Urinary bladder (tissue), 4 donors: Measurements from ENCODE around the gene ABCA12. TPM values are rescaled to one million over a fixed set of nuclear protein-coding genes. Genes with fewer than 3 reads are reported as not detected.
"Not testable (repeated sequence)": the region's sequence is repeated elsewhere in the genome, so short reads cannot be mapped to it uniquely, and the experiment has no call there.

Experiments used
- DNase-seq: peaks from one replicate; pipeline ENCODE4 v3.0.0-alpha.2; 2015; ENCODE audit errors: extremely low spot score
- H3K27ac ChIP-seq: one replicate; pipeline ENCODE4 v1.5.1; 2013; ENCODE audit warnings: low read depth, mild to moderate bottlenecking, moderate library complexity
- H3K36me3 ChIP-seq: one replicate; pipeline ENCODE4 v1.6.1; 2013; ENCODE audit warnings: mild to moderate bottlenecking, moderate library complexity; ENCODE audit not compliant: insufficient read depth
- H3K4me1 ChIP-seq: one replicate; pipeline ENCODE4 v1.6.1; 2013; ENCODE audit warnings: mild to moderate bottlenecking, moderate library complexity; ENCODE audit not compliant: insufficient read depth
- H3K4me3 ChIP-seq: one replicate; pipeline ENCODE4 v1.5.1; 2013; ENCODE audit warnings: low read depth, low read length
- WGBS: extraction: QIAGEN DNeasy Blood & Tissue Kit; methylation state at CpG from one replicate; pipeline ENCODE4 v1.1.7; 2013; 5-methylcytosine and 5-hydroxymethylcytosine counted together
- polyA plus RNA-seq: library from polyadenylated mRNA; stranded (reverse); fragments of 200-250 nt; gene quantifications from one replicate; pipeline ENCODE4 v1.2.3, GENCODE V29; 2013
- total RNA-seq: library from RNA; depleted of rRNA; stranded (reverse); fragments of >200 nt; gene quantifications from one replicate; pipeline ENCODE4 v1.2.3, GENCODE V29; 2014
- donor health status: healthy with polysubstance abuse.
- donor health status: healthy.

Gene ABCA12, protein sequence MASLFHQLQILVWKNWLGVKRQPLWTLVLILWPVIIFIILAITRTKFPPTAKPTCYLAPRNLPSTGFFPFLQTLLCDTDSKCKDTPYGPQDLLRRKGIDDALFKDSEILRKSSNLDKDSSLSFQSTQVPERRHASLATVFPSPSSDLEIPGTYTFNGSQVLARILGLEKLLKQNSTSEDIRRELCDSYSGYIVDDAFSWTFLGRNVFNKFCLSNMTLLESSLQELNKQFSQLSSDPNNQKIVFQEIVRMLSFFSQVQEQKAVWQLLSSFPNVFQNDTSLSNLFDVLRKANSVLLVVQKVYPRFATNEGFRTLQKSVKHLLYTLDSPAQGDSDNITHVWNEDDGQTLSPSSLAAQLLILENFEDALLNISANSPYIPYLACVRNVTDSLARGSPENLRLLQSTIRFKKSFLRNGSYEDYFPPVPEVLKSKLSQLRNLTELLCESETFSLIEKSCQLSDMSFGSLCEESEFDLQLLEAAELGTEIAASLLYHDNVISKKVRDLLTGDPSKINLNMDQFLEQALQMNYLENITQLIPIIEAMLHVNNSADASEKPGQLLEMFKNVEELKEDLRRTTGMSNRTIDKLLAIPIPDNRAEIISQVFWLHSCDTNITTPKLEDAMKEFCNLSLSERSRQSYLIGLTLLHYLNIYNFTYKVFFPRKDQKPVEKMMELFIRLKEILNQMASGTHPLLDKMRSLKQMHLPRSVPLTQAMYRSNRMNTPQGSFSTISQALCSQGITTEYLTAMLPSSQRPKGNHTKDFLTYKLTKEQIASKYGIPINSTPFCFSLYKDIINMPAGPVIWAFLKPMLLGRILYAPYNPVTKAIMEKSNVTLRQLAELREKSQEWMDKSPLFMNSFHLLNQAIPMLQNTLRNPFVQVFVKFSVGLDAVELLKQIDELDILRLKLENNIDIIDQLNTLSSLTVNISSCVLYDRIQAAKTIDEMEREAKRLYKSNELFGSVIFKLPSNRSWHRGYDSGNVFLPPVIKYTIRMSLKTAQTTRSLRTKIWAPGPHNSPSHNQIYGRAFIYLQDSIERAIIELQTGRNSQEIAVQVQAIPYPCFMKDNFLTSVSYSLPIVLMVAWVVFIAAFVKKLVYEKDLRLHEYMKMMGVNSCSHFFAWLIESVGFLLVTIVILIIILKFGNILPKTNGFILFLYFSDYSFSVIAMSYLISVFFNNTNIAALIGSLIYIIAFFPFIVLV (N-terminal part only)
- total RNA-seq (0.58 TPM), polyA plus RNA-seq (0.01 TPM)

- Histone ChIP-seq H3K36me3 (no peaks in the 10 kb centered on the region), H3K4me3 (no peak within 1 kb of the TSS), H3K27ac (no peak within 1 kb of the TSS), H3K4me1 (no peaks in the 10 kb centered on the region)
- 81% methylated on average over 2 of the region's 2 CpGs for WGBS
- DNase-seq: no peak
Measured at GRCh38 chr2:215138479-215138878, at the start of gene ABCA12. ABCA12 (minus strand) TSS chr2:215138626; CDS start chr2:215138208, 418 bp downstream.

GRCh38 chr2:215188078-215188477, 49.7 kb upstream of the ABCA12 start:
- H3K4me3 ChIP-seq: no peak overlapping the region
- no peak overlapping the region for H3K27ac ChIP-seq
- no peak for DNase-seq
- no peaks in the 10 kb centered on the region for H3K36me3 ChIP-seq
- no peaks in the 10 kb centered on the region for H3K4me1 ChIP-seq

DNA sequence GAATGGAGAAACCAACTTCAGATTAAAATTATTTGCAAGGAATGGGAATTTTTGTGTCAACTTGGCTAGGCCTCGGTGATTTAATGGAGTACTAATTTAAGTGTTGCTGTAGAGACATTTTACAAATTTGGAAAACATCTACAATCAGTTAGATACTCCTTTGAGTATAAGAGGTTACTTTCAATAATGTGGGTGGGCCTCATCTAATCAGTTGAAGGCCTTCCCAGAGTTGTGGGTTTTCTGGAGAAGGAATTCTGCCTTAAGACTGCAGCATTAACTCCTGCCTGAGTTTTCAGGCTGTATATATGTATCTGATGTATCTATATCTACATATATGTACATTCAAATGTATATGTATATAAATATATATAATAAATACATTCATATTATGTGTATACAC, 47.6 kb upstream of the ABCA12 start:
- H3K4me1 ChIP-seq: no peaks in the 10 kb centered on the region
- 68% methylated on average over 1 of the region's 1 CpG for WGBS
- no peak overlapping the region for H3K27ac ChIP-seq
- no peaks in the 10 kb centered on the region for H3K36me3 ChIP-seq
- no peak overlapping the region for H3K4me3 ChIP-seq
- no peak for DNase-seq

- 83% methylated on average over 4 of the region's 4 CpGs for WGBS
- H3K4me1 ChIP-seq: no peaks in the 10 kb centered on the region
- H3K36me3 ChIP-seq: no peaks in the 10 kb centered on the region
- no peak overlapping the region for H3K4me3 ChIP-seq
- H3K27ac ChIP-seq: no peak overlapping the region
- DNase-seq: no peak
Measured at GRCh38 chr2:215178121-215178520, 39.7 kb upstream of the ABCA12 start.

- Histone ChIP-seq H3K36me3 (no peaks in the 10 kb centered on the region), H3K27ac (no peak overlapping the region), H3K4me1 (no peaks in the 10 kb centered on the region), H3K4me3 (no peak overlapping the region)
- 76% methylated on average over 4 of the region's 4 CpGs for WGBS
- no peak for DNase-seq
Measured at GRCh38 chr2:215171796-215172195, 33.4 kb upstream of the ABCA12 start.

DNA sequence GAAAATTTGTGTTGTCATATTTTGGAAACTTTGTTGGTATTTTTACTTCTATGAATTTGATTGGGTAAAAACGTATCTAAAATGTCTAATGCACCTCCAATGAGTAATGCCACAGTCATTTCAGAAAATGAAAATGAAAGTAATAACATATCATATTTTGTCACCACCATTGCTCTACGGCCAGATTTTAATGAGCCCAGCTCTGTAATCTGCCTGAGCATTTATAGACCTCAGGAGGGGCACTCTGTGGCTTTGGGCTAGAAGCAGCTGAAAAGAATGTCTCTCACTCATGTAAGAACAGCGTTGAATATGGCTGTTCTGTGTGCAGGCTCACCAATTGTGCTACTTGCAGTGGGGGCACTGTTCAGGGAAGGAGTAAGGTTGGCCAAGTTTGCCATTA, 32.7 kb upstream of the ABCA12 start:
- Histone ChIP-seq H3K27ac (no peak overlapping the region), H3K36me3 (no peaks in the 10 kb centered on the region), H3K4me1 (no peaks in the 10 kb centered on the region), H3K4me3 (peak overlapping the region; percentile 13)
- WGBS: 16% methylated on average over 3 of the region's 3 CpGs
- no peak for DNase-seq

GRCh38 chr2:215166505-215166904, 28.1 kb upstream of the ABCA12 start:
- not testable (repeated sequence) for DNase-seq, H3K36me3 ChIP-seq, H3K27ac ChIP-seq, H3K4me3 ChIP-seq, H3K4me1 ChIP-seq
- 29% methylated on average over 2 of the region's 2 CpGs for WGBS

- H3K36me3 ChIP-seq, H3K27ac ChIP-seq, DNase-seq, H3K4me3 ChIP-seq, H3K4me1 ChIP-seq: not testable (repeated sequence)
- WGBS: 95% methylated on average over 31 of the region's 31 CpGs
Measured at GRCh38 chr2:215163319-215163718, 24.9 kb upstream of the ABCA12 start.

DNA sequence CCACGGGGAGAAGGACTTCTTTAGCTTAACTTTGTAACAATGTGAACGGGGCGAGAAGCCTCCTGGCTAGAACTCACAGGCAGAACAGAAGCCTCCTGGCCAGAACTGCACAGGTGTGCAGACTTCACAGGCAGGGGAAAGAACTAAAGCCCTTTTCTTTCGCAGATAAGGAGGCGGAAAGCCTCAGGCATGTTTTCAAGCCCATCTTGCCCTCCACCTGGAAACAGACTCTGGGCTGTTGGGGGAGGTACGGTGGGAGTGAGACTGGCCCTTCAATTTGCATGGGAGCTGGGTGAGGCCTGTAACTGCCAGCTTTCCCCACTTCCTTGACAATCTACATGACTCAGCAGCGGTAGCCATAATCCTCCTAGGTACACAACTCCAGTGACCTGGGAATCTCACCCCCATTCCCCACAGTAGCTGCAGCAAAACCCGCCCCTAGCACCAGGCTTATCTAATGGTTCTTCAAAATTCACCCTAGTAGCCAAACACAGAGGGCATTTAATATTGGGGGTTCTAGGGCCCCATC, 22.9 kb upstream of the ABCA12 start:
- Histone ChIP-seq H3K36me3 (no peaks in the 10 kb centered on the region), H3K4me1 (no peaks in the 10 kb centered on the region), H3K4me3 (no peak overlapping the region), H3K27ac (no peak overlapping the region)
- WGBS: 89% methylated on average over 8 of the region's 8 CpGs
- DNase-seq: no peak

- Histone ChIP-seq H3K27ac (no peak overlapping the region), H3K4me3 (no peak overlapping the region), H3K36me3 (no peaks in the 10 kb centered on the region), H3K4me1 (no peaks in the 10 kb centered on the region)
- no peak for DNase-seq
- 94% methylated on average over 1 of the region's 1 CpG for WGBS
Measured at GRCh38 chr2:215160081-215160480, 21.7 kb upstream of the ABCA12 start.

GRCh38 chr2:215156453-215156852, 18.0 kb upstream of the ABCA12 start:
- 79% methylated on average over 2 of the region's 2 CpGs for WGBS
- H3K27ac ChIP-seq: no peak overlapping the region
- H3K36me3 ChIP-seq: no peaks in the 10 kb centered on the region
- no peaks in the 10 kb centered on the region for H3K4me1 ChIP-seq
- DNase-seq: no peak
- H3K4me3 ChIP-seq: no peak overlapping the region

DNA sequence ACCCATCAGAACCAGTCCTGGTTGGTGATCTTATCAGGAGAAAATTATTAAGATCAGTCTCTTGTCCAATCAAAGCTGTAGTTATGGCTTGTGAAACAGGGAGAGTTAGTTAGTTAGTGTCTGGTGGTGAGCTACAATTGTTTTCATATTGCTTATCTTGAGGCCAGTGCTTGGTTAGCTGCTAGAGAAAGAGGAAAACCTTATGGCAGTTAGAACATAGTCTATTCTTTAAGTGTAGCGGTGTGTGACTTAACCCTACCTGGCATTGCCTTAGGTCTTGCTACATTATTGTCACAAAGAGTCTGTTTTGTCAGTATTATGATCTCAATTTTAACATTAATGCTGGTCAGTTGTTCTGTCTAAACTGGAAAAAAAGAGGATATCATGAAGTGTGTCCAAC, 11.5 kb upstream of the ABCA12 start:
- 93% methylated on average over 1 of the region's 1 CpG for WGBS
- H3K4me3 ChIP-seq: no peak overlapping the region
- H3K4me1 ChIP-seq: no peaks in the 10 kb centered on the region
- no peaks in the 10 kb centered on the region for H3K36me3 ChIP-seq
- H3K27ac ChIP-seq: no peak overlapping the region
- no peak for DNase-seq

DNA sequence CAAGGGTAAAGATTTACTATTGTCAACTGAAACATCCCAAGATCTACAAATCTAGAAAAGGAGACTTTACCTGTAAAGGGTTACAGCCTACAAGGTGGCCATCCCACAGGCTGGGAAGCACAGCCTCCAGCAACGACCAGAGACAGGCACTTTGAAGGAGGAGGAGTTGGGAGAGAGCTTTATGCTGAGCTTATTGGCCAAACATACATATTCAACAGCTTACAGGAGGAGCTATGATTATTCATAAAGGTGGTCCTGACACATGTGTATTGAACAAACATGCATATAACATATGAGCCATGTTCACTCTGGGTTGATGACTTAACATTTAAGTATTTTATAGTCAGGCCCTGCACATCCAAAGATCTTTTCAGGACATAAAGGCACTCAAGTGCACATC, 11.1 kb upstream of the ABCA12 start:
- Histone ChIP-seq H3K4me3 (no peak overlapping the region), H3K4me1 (no peaks in the 10 kb centered on the region), H3K36me3 (no peaks in the 10 kb centered on the region), H3K27ac (no peak overlapping the region)
- 28% methylated on average over 1 of the region's 1 CpG for WGBS
- no peak for DNase-seq
